ENCODE measurements around the gene TDO2. TPM values are rescaled to one million over a fixed set of nuclear protein-coding genes. Genes with fewer than 3 reads are reported as not detected.

TDO2 gene
- total RNA-seq, 2 experiments from 2014 or later, result not detected

- Histone ChIP-seq H3K27ac (ENCODE audit: low read depth, low read length, poor library complexity, severe bottlenecking) (no peak overlapping the region), H4K20me1 (ENCODE audit: insufficient read depth, low read length) (no peaks in the 10 kb centered on the region), H3K36me3 (ENCODE audit: insufficient read depth, low read length) (no peaks in the 10 kb centered on the region), H2AFZ (ENCODE audit: low read length) (no peak overlapping the region), H3K9me3 (ENCODE audit: low read length) (no peaks in the 10 kb centered on the region), H3K4me1 (ENCODE audit: insufficient read depth, low read length, poor library complexity, severe bottlenecking) (no peaks in the 10 kb centered on the region), H3K9me2 (ENCODE audit: insufficient read depth, low read length) (no peaks in the 10 kb centered on the region), H3K79me2 (ENCODE audit: insufficient read depth, low read depth, low read length) (no peaks in the 10 kb centered on the region), H3K4me2 (ENCODE audit: low read length) (no peak overlapping the region), H3K4me3 (ENCODE audit: low read depth, low read length, poor library complexity, severe bottlenecking) (no peak overlapping the region)
- intact Hi-C loops (cut with micrococcal nuclease; ENCODE audit: unreplicated experiment), result no loop called here
- no TSS peak for BruUV-seq (replicated peaks)
- no peak for DNase-seq (ENCODE audit: low spot score)
- ChIA-PET CTCF (ENCODE audit: unreplicated experiment) (no interaction called here), POLR2A (no interaction called here)
- TF ChIP-seq, protein P1, sequence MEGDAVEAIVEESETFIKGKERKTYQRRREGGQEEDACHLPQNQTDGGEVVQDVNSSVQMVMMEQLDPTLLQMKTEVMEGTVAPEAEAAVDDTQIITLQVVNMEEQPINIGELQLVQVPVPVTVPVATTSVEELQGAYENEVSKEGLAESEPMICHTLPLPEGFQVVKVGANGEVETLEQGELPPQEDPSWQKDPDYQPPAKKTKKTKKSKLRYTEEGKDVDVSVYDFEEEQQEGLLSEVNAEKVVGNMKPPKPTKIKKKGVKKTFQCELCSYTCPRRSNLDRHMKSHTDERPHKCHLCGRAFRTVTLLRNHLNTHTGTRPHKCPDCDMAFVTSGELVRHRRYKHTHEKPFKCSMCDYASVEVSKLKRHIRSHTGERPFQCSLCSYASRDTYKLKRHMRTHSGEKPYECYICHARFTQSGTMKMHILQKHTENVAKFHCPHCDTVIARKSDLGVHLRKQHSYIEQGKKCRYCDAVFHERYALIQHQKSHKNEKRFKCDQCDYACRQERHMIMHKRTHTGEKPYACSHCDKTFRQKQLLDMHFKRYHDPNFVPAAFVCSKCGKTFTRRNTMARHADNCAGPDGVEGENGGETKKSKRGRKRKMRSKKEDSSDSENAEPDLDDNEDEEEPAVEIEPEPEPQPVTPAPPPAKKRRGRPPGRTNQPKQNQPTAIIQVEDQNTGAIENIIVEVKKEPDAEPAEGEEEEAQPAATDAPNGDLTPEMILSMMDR (conservative IDR thresholded peaks at IDR 0.05; ENCODE audit: low read length), result no peak
- no peak for TF ChIP-seq EZH2phosphoT487 (IDR thresholded peaks at IDR 0.05; ENCODE audit: borderline replicate concordance, low read depth, low read length)
Observed at GRCh38 chr4:155948541-155948940, 45.0 kb downstream of the TDO2 start.

DNA sequence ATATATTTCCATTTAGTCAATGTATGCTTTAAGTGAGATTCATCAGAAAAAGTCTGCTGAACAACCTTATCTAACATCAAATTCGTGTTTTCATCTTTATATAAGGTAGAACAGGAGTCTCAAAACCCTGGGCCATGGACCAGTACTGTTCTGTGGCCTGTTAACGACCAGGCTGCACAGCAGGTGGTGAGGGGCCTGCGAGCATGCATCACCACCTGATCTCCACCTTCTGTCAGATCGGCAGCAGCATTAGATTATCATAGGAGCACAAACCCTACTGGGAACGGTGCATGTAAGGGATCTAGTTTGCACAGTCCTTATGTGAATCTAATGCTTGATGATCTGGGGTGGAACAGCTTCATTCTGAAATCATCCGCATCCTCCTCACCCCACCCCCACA lies 47.0 kb downstream of the TDO2 start:
- Histone ChIP-seq H3K4me3 (ENCODE audit: low read depth, low read length, poor library complexity, severe bottlenecking) (no peak overlapping the region), H3K4me2 (ENCODE audit: low read length) (no peak overlapping the region), H4K20me1 (ENCODE audit: insufficient read depth, low read length) (no peaks in the 10 kb centered on the region), H3K9me3 (ENCODE audit: low read length) (no peaks in the 10 kb centered on the region), H2AFZ (ENCODE audit: low read length) (no peak overlapping the region), H3K79me2 (ENCODE audit: insufficient read depth, low read depth, low read length) (no peaks in the 10 kb centered on the region), H3K9me2 (ENCODE audit: insufficient read depth, low read length) (no peaks in the 10 kb centered on the region), H3K36me3 (ENCODE audit: insufficient read depth, low read length) (no peaks in the 10 kb centered on the region), H3K4me1 (ENCODE audit: insufficient read depth, low read length, poor library complexity, severe bottlenecking) (no peaks in the 10 kb centered on the region), H3K27ac (ENCODE audit: low read depth, low read length, poor library complexity, severe bottlenecking) (no peak overlapping the region)
- intact Hi-C loops (cut with micrococcal nuclease; ENCODE audit: unreplicated experiment), result no loop called here
- no peak for DNase-seq (ENCODE audit: low spot score)
- no peak for TF ChIP-seq EZH2phosphoT487 (IDR thresholded peaks at IDR 0.05; ENCODE audit: borderline replicate concordance, low read depth, low read length)
- TF ChIP-seq, protein P1 (conservative IDR thresholded peaks at IDR 0.05; ENCODE audit: low read length), result no peak
- CTCF ChIA-PET (ENCODE audit: unreplicated experiment), result no interaction called here
- no TSS peak for BruUV-seq (replicated peaks)
- POLR2A ChIA-PET, result no interaction called here

GRCh38 chr4:155952501-155952901 lies 49.0 kb downstream of the TDO2 start:
- Histone ChIP-seq H4K20me1 (ENCODE audit: insufficient read depth, low read length) (no peaks in the 10 kb centered on the region), H3K79me2 (ENCODE audit: insufficient read depth, low read depth, low read length) (no peaks in the 10 kb centered on the region), H3K27ac (ENCODE audit: low read depth, low read length, poor library complexity, severe bottlenecking) (no peak overlapping the region), H2AFZ (ENCODE audit: low read length) (no peak overlapping the region), H3K4me1 (ENCODE audit: insufficient read depth, low read length, poor library complexity, severe bottlenecking) (no peaks in the 10 kb centered on the region), H3K4me3 (ENCODE audit: low read depth, low read length, poor library complexity, severe bottlenecking) (no peak overlapping the region), H3K9me2 (ENCODE audit: insufficient read depth, low read length) (no peaks in the 10 kb centered on the region), H3K36me3 (ENCODE audit: insufficient read depth, low read length) (no peaks in the 10 kb centered on the region), H3K4me2 (ENCODE audit: low read length) (no peak overlapping the region), H3K9me3 (ENCODE audit: low read length) (no peaks in the 10 kb centered on the region)
- DNase-seq (ENCODE audit: low spot score), result no peak
- POLR2A ChIA-PET, result interaction anchor here (0.6 to 1.4 kb wide), 2 partner anchors 12 to 42 kb away, joined by 3 read pairs; no protein-coding TSS in a partner anchor
- no TSS peak for BruUV-seq (replicated peaks)
- CTCF ChIA-PET (ENCODE audit: unreplicated experiment), result interaction anchor here (1.0 to 1.6 kb wide), 2 partner anchors 142 to 144 kb away, joined by 3 to 4 read pairs; no protein-coding TSS in a partner anchor
- intact Hi-C loops (cut with micrococcal nuclease; ENCODE audit: unreplicated experiment), result loop anchor here (2.0 kb wide), 1 partner anchor 142 kb away; no protein-coding TSS in a partner anchor
- no peak for TF ChIP-seq EZH2phosphoT487 (IDR thresholded peaks at IDR 0.05; ENCODE audit: borderline replicate concordance, low read depth, low read length)
- TF ChIP-seq, protein P1 (conservative IDR thresholded peaks at IDR 0.05; ENCODE audit: low read length), result no peak

Data from OCI-LY7 (cell line).